IPS-11a (cell line): ENCODE measurements around the gene NFIL3.

Source experiments
- H3K4me3 ChIP-seq: one replicate; pipeline ENCODE4 v1.5.1; 2013; ENCODE audit warnings: low read depth, low read length, control low read depth

The NFIL3 gene

GRCh38 chr9:91422758-91423711 lies 597 bp downstream of the NFIL3 start:
- H3K4me3 ChIP-seq, result peak overlapping the region; percentile 53

- peak overlapping the region; percentile 53 for H3K4me3 ChIP-seq
These were observed 1.5 kb downstream of the NFIL3 start for GRCh38 chr9:91421971-91422757.

- H3K4me3 ChIP-seq, result peak overlapping the region; percentile 35
These were observed 2.4 kb downstream of the NFIL3 start for GRCh38 chr9:91421128-91421765.

- peak overlapping the region; percentile 35 for H3K4me3 ChIP-seq
These were observed 3.0 kb downstream of the NFIL3 start for GRCh38 chr9:91420501-91421127.

GRCh38 chr9:91419222-91420191 lies 4.1 kb downstream of the NFIL3 start:
- no peak overlapping the region for H3K4me3 ChIP-seq

- no peak overlapping the region for H3K4me3 ChIP-seq
These were observed 5.4 kb downstream of the NFIL3 start for GRCh38 chr9:91418215-91418610.

GRCh38 chr9:91417602-91418214 lies 5.9 kb downstream of the NFIL3 start:
- no peak overlapping the region for H3K4me3 ChIP-seq

- no peak overlapping the region for H3K4me3 ChIP-seq
These were observed 7.4 kb downstream of the NFIL3 start for GRCh38 chr9:91416096-91416712.

- no peak overlapping the region for H3K4me3 ChIP-seq
These were observed 8.3 kb downstream of the NFIL3 start for GRCh38 chr9:91415290-91415689.

- no peak overlapping the region for H3K4me3 ChIP-seq
These were observed 10.7 kb downstream of the NFIL3 start for GRCh38 chr9:91412941-91413340.

GRCh38 chr9:91411096-91411771 lies 12.4 kb downstream of the NFIL3 start:
- H3K4me3 ChIP-seq, result no peak overlapping the region

GRCh38 chr9:91410161-91410560 lies 13.5 kb downstream of the NFIL3 start:
- H3K4me3 ChIP-seq, result no peak overlapping the region

- no peak overlapping the region for H3K4me3 ChIP-seq
These were observed 15.2 kb downstream of the NFIL3 start for GRCh38 chr9:91408475-91408874.

- H3K4me3 ChIP-seq, result no peak overlapping the region
These were observed 15.9 kb downstream of the NFIL3 start for GRCh38 chr9:91407580-91408318.

GRCh38 chr9:91405343-91406077 lies 18.1 kb downstream of the NFIL3 start:
- H3K4me3 ChIP-seq, result no peak overlapping the region

- no peak overlapping the region for H3K4me3 ChIP-seq
These were observed 19.7 kb downstream of the NFIL3 start for GRCh38 chr9:91403665-91404543.
